H9 (cell line): ENCODE measurements around the gene SRGN. TPM values are rescaled to one million over a fixed set of nuclear protein-coding genes. Genes with fewer than 3 reads are reported as not detected.
"Not testable (repeated sequence)": the region's sequence is repeated elsewhere in the genome, so short reads cannot be mapped to it uniquely, and the experiment has no call there.

Source experiments
- DNase-seq: peaks from one replicate; pipeline ENCODE4 v3.0.0-alpha.2; 2017
- H2AFZ ChIP-seq: one replicate; pipeline ENCODE4 v1.6.1; 2013; ENCODE audit warnings: mild to moderate bottlenecking, low read length, control low read depth, moderate library complexity
- H2AK5ac ChIP-seq: 2 replicates; pipeline ENCODE4 v1.6.1; 2013; ENCODE audit warnings: low read length, control low read depth, mixed read lengths; ENCODE audit not compliant: insufficient read length
- H2BK120ac ChIP-seq: one replicate; pipeline ENCODE4 v1.6.1; 2013; ENCODE audit warnings: low read depth, mild to moderate bottlenecking, low read length, control low read depth, inconsistent platforms; ENCODE audit not compliant: poor library complexity, severe bottlenecking
- H2BK12ac ChIP-seq: 2 replicates; pipeline ENCODE4 v1.6.1; 2013; ENCODE audit warnings: low read length, control low read depth, mixed read lengths, low read depth; ENCODE audit not compliant: insufficient read length
- H2BK15ac ChIP-seq: 2 replicates; pipeline ENCODE4 v1.6.1; 2013; ENCODE audit warnings: low read depth, low read length, control low read depth
- H2BK20ac ChIP-seq: one replicate; pipeline ENCODE4 v1.6.1; 2013; ENCODE audit warnings: low read depth, mild to moderate bottlenecking, low read length, control low read depth, inconsistent platforms; ENCODE audit not compliant: poor library complexity, severe bottlenecking
- H2BK5ac ChIP-seq: 2 replicates; pipeline ENCODE4 v1.6.1; 2013; ENCODE audit warnings: low read length, control low read depth, mixed read lengths; ENCODE audit not compliant: insufficient read length
- H3K14ac ChIP-seq: 2 replicates; pipeline ENCODE4 v1.6.1; 2013; ENCODE audit warnings: low read length, control low read depth; ENCODE audit not compliant: insufficient read depth
- H3K18ac ChIP-seq: 2 replicates; pipeline ENCODE4 v1.6.1; 2013; ENCODE audit warnings: low read depth, mild to moderate bottlenecking, mixed read lengths, low read length, control low read depth; ENCODE audit not compliant: insufficient read length
- H3K23ac ChIP-seq: 2 replicates; pipeline ENCODE4 v1.6.1; 2013; ENCODE audit warnings: low read length, control low read depth, mixed read lengths, low read depth; ENCODE audit not compliant: insufficient read length
- H3K23me2 ChIP-seq: 2 replicates; pipeline ENCODE4 v1.6.1; 2013; ENCODE audit warnings: low read depth, mild to moderate bottlenecking, mixed read lengths, low read length, control low read depth; ENCODE audit not compliant: insufficient read length, poor library complexity, severe bottlenecking
- H3K27ac ChIP-seq: 2 replicates; pipeline ENCODE4 v1.5.1; 2013; ENCODE audit warnings: low read length, control low read depth, mixed read lengths, low read depth; ENCODE audit not compliant: insufficient read length
- H3K27me3 ChIP-seq: 2 replicates; pipeline ENCODE4 v1.6.1; 2013; ENCODE audit warnings: low read length, control low read depth, inconsistent platforms; ENCODE audit not compliant: insufficient read depth
- H3K4ac ChIP-seq: 2 replicates; pipeline ENCODE4 v1.6.1; 2013; ENCODE audit warnings: low read depth, mild to moderate bottlenecking, control low read depth, inconsistent platforms, low read length, moderate library complexity
- H3K4me1 ChIP-seq: 2 replicates; pipeline ENCODE4 v1.6.1; 2013; ENCODE audit warnings: low read length, control low read depth, inconsistent platforms; ENCODE audit not compliant: insufficient read depth
- H3K4me2 ChIP-seq: 2 replicates; pipeline ENCODE4 v1.6.1; 2013; ENCODE audit warnings: low read length, control low read depth, mixed read lengths; ENCODE audit not compliant: insufficient read length, insufficient read depth
- H3K56ac ChIP-seq: 2 replicates; pipeline ENCODE4 v1.6.1; 2013; ENCODE audit warnings: low read depth, mild to moderate bottlenecking, mixed read lengths, low read length, control low read depth; ENCODE audit not compliant: insufficient read length
- H3K79me1 ChIP-seq: 2 replicates; pipeline ENCODE4 v1.6.1; 2013; ENCODE audit warnings: low read depth, mild to moderate bottlenecking, moderate library complexity, low read length, control low read depth, inconsistent platforms; ENCODE audit not compliant: insufficient read depth, poor library complexity, severe bottlenecking
- H3K79me2 ChIP-seq: 2 replicates; pipeline ENCODE4 v1.6.1; 2013; ENCODE audit warnings: low read length, control low read depth, inconsistent platforms; ENCODE audit not compliant: insufficient read depth
- H3K9ac ChIP-seq: 2 replicates; pipeline ENCODE4 v1.6.1; 2013; ENCODE audit warnings: low read length, control low read depth, mixed read lengths; ENCODE audit not compliant: insufficient read length; ENCODE audit errors: extremely low read depth
- H3K9me3 ChIP-seq: one replicate; pipeline ENCODE4 v1.6.1; 2013; ENCODE audit warnings: low read depth, low read length, inconsistent platforms; ENCODE audit not compliant: control insufficient read depth
- H3T11ph ChIP-seq: one replicate; pipeline ENCODE4 v1.6.1; 2013; ENCODE audit warnings: mild to moderate bottlenecking, low read length, control low read depth, inconsistent platforms
- H4K20me1 ChIP-seq: one replicate; pipeline ENCODE4 v1.6.1; 2013; ENCODE audit not compliant: control insufficient read depth, insufficient read length, insufficient read depth
- H4K5ac ChIP-seq: 2 replicates; pipeline ENCODE4 v1.6.1; 2013; ENCODE audit warnings: low read depth, mild to moderate bottlenecking, mixed read lengths, low read length, control low read depth; ENCODE audit not compliant: insufficient read length
- H4K8ac ChIP-seq: replicated peaks from 2 replicates; pipeline ENCODE4 v1.6.1; 2013; ENCODE audit warnings: low read length, control low read depth, mixed read lengths, low read depth; ENCODE audit not compliant: insufficient read length
- H4K91ac ChIP-seq: 2 replicates; pipeline ENCODE4 v1.6.1; 2013; ENCODE audit warnings: low read depth, mild to moderate bottlenecking, moderate library complexity, mixed read lengths, low read length, control low read depth; ENCODE audit not compliant: insufficient read length
- H3K27ac Mint-ChIP-seq, 3 experiments: 2 replicates in 2 of 3; 3 replicates in 1 of 3; pipeline ENCODE4 v1.8.0; 2020 to 2021; ENCODE audit warnings: mixed read lengths in 3 of 3, mild to moderate bottlenecking in 1 of 3, moderate library complexity in 1 of 3
- H3K27me3 Mint-ChIP-seq: 2 replicates; pipeline ENCODE4 v1.8.0; 2021; ENCODE audit warnings: low read depth, mild to moderate bottlenecking, moderate library complexity, mixed read lengths
- H3K36me3 Mint-ChIP-seq, 3 experiments: 2 replicates in 2 of 3; 3 replicates in 1 of 3; pipeline ENCODE4 v1.8.0; 2020 to 2021; ENCODE audit warnings: low read depth in 3 of 3, mixed read lengths in 3 of 3; ENCODE audit not compliant: insufficient read depth in 1 of 3
- H3K4me1 Mint-ChIP-seq, 2 experiments: 2 replicates each; pipeline ENCODE4 v1.8.0; 2020; ENCODE audit warnings: mixed read lengths in 2 of 2
- H3K4me3 Mint-ChIP-seq, 2 experiments: 2 replicates in 1 of 2; 3 replicates in 1 of 2; pipeline ENCODE4 v1.8.0; 2020 to 2021; ENCODE audit warnings: mild to moderate bottlenecking in 2 of 2, mixed read lengths in 2 of 2, moderate library complexity in 1 of 2
- H3K9me3 Mint-ChIP-seq, 2 experiments: 2 replicates in 1 of 2; 3 replicates in 1 of 2; pipeline ENCODE4 v1.8.0; 2020; ENCODE audit warnings: mild to moderate bottlenecking in 2 of 2, mixed read lengths in 2 of 2, moderate library complexity in 1 of 2
- CTCF ChIP-seq: fragments of 200-600 bp; sonication (generic); conservative IDR thresholded peaks from 3 replicates; pipeline ENCODE4 v1.8.0; 2021; ENCODE audit warnings: antibody characterized with exemption, mild to moderate bottlenecking
- WGBS: extraction: QIAGEN DNeasy Blood & Tissue Kit; methylation state at CpG from one replicate; pipeline ENCODE4 v1.1.7; 2013; ENCODE audit warnings: missing lambda C conversion rate, low lambda C conversion rate, mixed read lengths; ENCODE audit not compliant: insufficient read length; ENCODE audit errors: extremely low coverage; 5-methylcytosine and 5-hydroxymethylcytosine counted together
- total RNA-seq: library from RNA; stranded (reverse); gene quantifications from 2 replicates; pipeline ENCODE4 v1.2.1, GENCODE V29; 2021

SRGN gene
- total RNA-seq, 1 experiment from 2014 or later = not detected

- Histone ChIP-seq H3K4ac (no peak overlapping the region), H2BK15ac (no peak overlapping the region), H2BK20ac (no peak overlapping the region), H3K23ac (no peak overlapping the region), H2BK5ac (no peak overlapping the region), H4K5ac (no peak overlapping the region), H4K91ac (no peak overlapping the region), H3K27ac (no peak overlapping the region), H3K18ac (no peak overlapping the region), H2BK12ac (no peak overlapping the region), H4K8ac (no peak overlapping the region), H2AFZ (no peak overlapping the region), H3T11ph (no peak overlapping the region), H3K9me3 (no peaks in the 10 kb centered on the region), H3K9ac (no peak overlapping the region), H3K23me2 (no peaks in the 10 kb centered on the region), H4K20me1 (no peaks in the 10 kb centered on the region), H3K14ac (no peak overlapping the region), H3K4me2 (no peak overlapping the region), H3K4me1 (no peaks in the 10 kb centered on the region), H2BK120ac (no peak overlapping the region), H3K27me3 (no peaks in the 10 kb centered on the region), H3K79me2 (no peaks in the 10 kb centered on the region), H3K79me1 (no peaks in the 10 kb centered on the region), H2AK5ac (no peak overlapping the region), H3K56ac (no peak overlapping the region)
- WGBS = no CpG with 5 or more reads among the region's 1 CpG
- Mint-ChIP-seq H3K9me3 (no peaks in the 10 kb centered on the region), H3K4me1 (no peaks in the 10 kb centered on the region), H3K36me3 (peaks cover 0 to 6% (median 0%) of the 10 kb centered on the region in 3 experiments; a peak in 2 of 7 replicates), H3K27ac (no peak overlapping the region), H3K27me3 (no peaks in the 10 kb centered on the region; the same call in 1 of the 2 replicates), H3K4me3 (no peak overlapping the region)
- no peak for DNase-seq
- peak; percentile 21; the same call in 1 of the 3 replicates for TF ChIP-seq CTCF
These were observed 53.4 kb downstream of the SRGN start for GRCh38 chr10:69141304-69141703.

GRCh38 chr10:69142074-69142473 lies 54.2 kb downstream of the SRGN start:
- not testable (repeated sequence) for H3K9me3 ChIP-seq, H3K23ac ChIP-seq, H2BK20ac ChIP-seq, H3T11ph ChIP-seq, H3K27ac ChIP-seq, H2BK5ac ChIP-seq, H2BK15ac ChIP-seq, H3K4me1 Mint-ChIP-seq, H2AFZ ChIP-seq, H2BK12ac ChIP-seq, H4K5ac ChIP-seq, H3K14ac ChIP-seq, H2AK5ac ChIP-seq, H3K79me1 ChIP-seq, H3K9ac ChIP-seq, H4K20me1 ChIP-seq, H3K27ac Mint-ChIP-seq, H3K36me3 Mint-ChIP-seq, H3K4me3 Mint-ChIP-seq, H3K27me3 ChIP-seq, H3K23me2 ChIP-seq, H3K4ac ChIP-seq, H4K91ac ChIP-seq, H3K4me2 ChIP-seq, H3K27me3 Mint-ChIP-seq, DNase-seq, H4K8ac ChIP-seq, H3K18ac ChIP-seq, H3K56ac ChIP-seq, H3K4me1 ChIP-seq, H3K9me3 Mint-ChIP-seq, H2BK120ac ChIP-seq, H3K79me2 ChIP-seq
- WGBS = no CpG with 5 or more reads among the region's 3 CpGs
